ENCODE measurements around the gene LYSMD3. TPM values are rescaled to one million over a fixed set of nuclear protein-coding genes. Genes with fewer than 3 reads are reported as not detected.

LYSMD3 gene
- total and polyA plus RNA-seq, 9 of the 15 experiments (the other 6 are each of a cell fraction or from before 2014, with no cell fraction given) = 9.5 to 42.3 (median 20.7) TPM

GRCh38 chr5:90473396-90474234 is 55.8 kb downstream of the LYSMD3 start (continued):
- TF ChIP-seq E2F6 (IDR thresholded peaks at IDR 0.05; ENCODE audit: borderline replicate concordance in 1 of 2, extremely low read depth in 1 of 2, insufficient read depth in 1 of 2, insufficient read length in 1 of 2, low read depth in 1 of 2, low read length in 1 of 2, poor library complexity in 1 of 2, severe bottlenecking in 1 of 2) = peak; percentile 95 to 96
- TF ChIP-seq, protein P1, sequence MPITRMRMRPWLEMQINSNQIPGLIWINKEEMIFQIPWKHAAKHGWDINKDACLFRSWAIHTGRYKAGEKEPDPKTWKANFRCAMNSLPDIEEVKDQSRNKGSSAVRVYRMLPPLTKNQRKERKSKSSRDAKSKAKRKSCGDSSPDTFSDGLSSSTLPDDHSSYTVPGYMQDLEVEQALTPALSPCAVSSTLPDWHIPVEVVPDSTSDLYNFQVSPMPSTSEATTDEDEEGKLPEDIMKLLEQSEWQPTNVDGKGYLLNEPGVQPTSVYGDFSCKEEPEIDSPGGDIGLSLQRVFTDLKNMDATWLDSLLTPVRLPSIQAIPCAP (CRISPR knock-in tag; IDR thresholded peaks at IDR 0.05; ENCODE audit: borderline replicate concordance) = no peak; the same call in 1 of the 2 replicates
- TF ChIP-seq ZNF253 (CRISPR knock-in tag; conservative IDR thresholded peaks at IDR 0.05) = no peak
- no peak for TF ChIP-seq ZNF444 (CRISPR knock-in tag; IDR thresholded peaks at IDR 0.05)
- no peak; the same call in 1 of the 2 replicates for TF ChIP-seq USF2 (CRISPR knock-in tag; IDR thresholded peaks at IDR 0.05)
- TF ChIP-seq PCBP2 (IDR thresholded peaks at IDR 0.05; ENCODE audit: low read depth, low read length, poor library complexity, severe bottlenecking) = no peak
- no peak for TF ChIP-seq ETS2 (tag; IDR thresholded peaks at IDR 0.05; ENCODE audit: borderline replicate concordance, poor library complexity, severe bottlenecking)
- no peak for TF ChIP-seq HMGN3 (IDR thresholded peaks at IDR 0.05; ENCODE audit: borderline replicate concordance, extremely low read depth, insufficient read length, low read depth, low read length)
- no peak for TF ChIP-seq SIN3B (IDR thresholded peaks at IDR 0.05; ENCODE audit: low read depth)
- TF ChIP-seq E2F3 (CRISPR knock-in tag; IDR thresholded peaks at IDR 0.05) = 0 out of 2 replicates have a peak, but pooled peaks have one; percentile 64
- TF ChIP-seq TSC22D4 (tag; IDR thresholded peaks at IDR 0.05) = no peak
- TF ChIP-seq RUNX1 (IDR thresholded peaks at IDR 0.05; ENCODE audit: low read depth) = no peak
- TF ChIP-seq, protein P2, sequence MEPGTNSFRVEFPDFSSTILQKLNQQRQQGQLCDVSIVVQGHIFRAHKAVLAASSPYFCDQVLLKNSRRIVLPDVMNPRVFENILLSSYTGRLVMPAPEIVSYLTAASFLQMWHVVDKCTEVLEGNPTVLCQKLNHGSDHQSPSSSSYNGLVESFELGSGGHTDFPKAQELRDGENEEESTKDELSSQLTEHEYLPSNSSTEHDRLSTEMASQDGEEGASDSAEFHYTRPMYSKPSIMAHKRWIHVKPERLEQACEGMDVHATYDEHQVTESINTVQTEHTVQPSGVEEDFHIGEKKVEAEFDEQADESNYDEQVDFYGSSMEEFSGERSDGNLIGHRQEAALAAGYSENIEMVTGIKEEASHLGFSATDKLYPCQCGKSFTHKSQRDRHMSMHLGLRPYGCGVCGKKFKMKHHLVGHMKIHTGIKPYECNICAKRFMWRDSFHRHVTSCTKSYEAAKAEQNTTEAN (CRISPR knock-in tag; IDR thresholded peaks at IDR 0.05) = 0 out of 2 replicates have a peak, but pooled peaks have one; percentile 52
- TF ChIP-seq BRF1 (IDR thresholded peaks at IDR 0.05; ENCODE audit: borderline replicate concordance, extremely low read depth, insufficient read length) = no peak
- TF ChIP-seq MLX (CRISPR knock-in tag; conservative IDR thresholded peaks at IDR 0.05) = peak in 1 of 2 experiments; percentile 93; a peak in 2 of 4 replicates
- no peak for TF ChIP-seq HBP1 (CRISPR knock-in tag; IDR thresholded peaks at IDR 0.05)

Measured in K562 (cell line).